Measurements from ENCODE around the gene SLC1A4. TPM values are rescaled to one million over a fixed set of nuclear protein-coding genes. Genes with fewer than 3 reads are reported as not detected.

SLC1A4 gene
- total and polyA plus RNA-seq, 2 donors from 2014 or later = 2.1 to 10.6 TPM

- FAIRE-seq (no peak), DNase-seq (no peak)
- peaks cover 9 to 10% (median 10%) of the 10 kb centered on the region in 3 donors for H3K36me3 ChIP-seq (ENCODE audit: control insufficient read depth in 2 of 3, insufficient read depth in 3 of 3, low read length in 3 of 3)
- no peak overlapping the region for H3K4me3 ChIP-seq (ENCODE audit: low read length in 3 of 3)
- H3K4me1 ChIP-seq (ENCODE audit: control insufficient read depth in 2 of 3, insufficient read depth in 2 of 3, low read depth in 1 of 3, low read length in 3 of 3) = peaks cover 0 to 15% (median 15%) of the 10 kb centered on the region in 3 donors
- H3K27ac ChIP-seq (ENCODE audit: low read depth in 2 of 2, low read length in 2 of 2) = no peak overlapping the region
- no peak overlapping the region for H3K9ac ChIP-seq (ENCODE audit: low read length in 3 of 3)
- H3K27me3 ChIP-seq (ENCODE audit: control insufficient read depth, insufficient read depth, low read length) = no peaks in the 10 kb centered on the region
- TF ChIP-seq CTCF (IDR thresholded peaks at IDR 0.05; ENCODE audit: borderline replicate concordance, extremely low read depth, insufficient read depth) = no peak
- no peaks in the 10 kb centered on the region for H3K9me3 ChIP-seq (ENCODE audit: control insufficient read depth in 2 of 3, insufficient read depth in 1 of 3, low read length in 3 of 3)
- intact Hi-C loops (cut with DNase I) = no loop called here
Measured at GRCh38 chr2:65070856-65071255, 81.7 kb downstream of the SLC1A4 start.

- Histone ChIP-seq H3K27me3 (ENCODE audit: control insufficient read depth, insufficient read depth, low read length) (no peaks in the 10 kb centered on the region), H3K36me3 (ENCODE audit: control insufficient read depth in 2 of 3, insufficient read depth in 3 of 3, low read length in 3 of 3) (peaks cover 9 to 14% (median 10%) of the 10 kb centered on the region in 3 donors), H3K4me3 (ENCODE audit: low read length in 3 of 3) (no peak overlapping the region), H3K27ac (ENCODE audit: low read depth in 2 of 2, low read length in 2 of 2) (no peak overlapping the region), H3K4me1 (ENCODE audit: control insufficient read depth in 2 of 3, insufficient read depth in 2 of 3, low read depth in 1 of 3, low read length in 3 of 3) (peaks cover 0 to 21% (median 20%) of the 10 kb centered on the region in 3 donors), H3K9ac (ENCODE audit: low read length in 3 of 3) (no peak overlapping the region), H3K9me3 (ENCODE audit: control insufficient read depth in 2 of 3, insufficient read depth in 1 of 3, low read length in 3 of 3) (no peaks in the 10 kb centered on the region)
- TF ChIP-seq CTCF (IDR thresholded peaks at IDR 0.05; ENCODE audit: borderline replicate concordance, extremely low read depth, insufficient read depth) = no peak
- DNase-seq (no peak), FAIRE-seq (no peak)
- intact Hi-C loops (cut with DNase I) = no loop called here
Measured at GRCh38 chr2:65071499-65072180, 82.4 kb downstream of the SLC1A4 start.

- Histone ChIP-seq H3K4me3 (ENCODE audit: low read length in 3 of 3) (no peak overlapping the region), H3K36me3 (ENCODE audit: control insufficient read depth in 2 of 3, insufficient read depth in 3 of 3, low read length in 3 of 3) (peaks cover 9 to 14% (median 10%) of the 10 kb centered on the region in 3 donors), H3K27ac (ENCODE audit: low read depth in 2 of 2, low read length in 2 of 2) (no peak overlapping the region), H3K27me3 (ENCODE audit: control insufficient read depth, insufficient read depth, low read length) (no peaks in the 10 kb centered on the region), H3K9me3 (ENCODE audit: control insufficient read depth in 2 of 3, insufficient read depth in 1 of 3, low read length in 3 of 3) (no peaks in the 10 kb centered on the region), H3K9ac (ENCODE audit: low read length in 3 of 3) (no peak overlapping the region), H3K4me1 (ENCODE audit: control insufficient read depth in 2 of 3, insufficient read depth in 2 of 3, low read depth in 1 of 3, low read length in 3 of 3) (peaks cover 0 to 21% (median 20%) of the 10 kb centered on the region in 3 donors)
- DNase-seq (no peak), FAIRE-seq (no peak)
- intact Hi-C loops (cut with DNase I) = no loop called here
- no peak for TF ChIP-seq CTCF (IDR thresholded peaks at IDR 0.05; ENCODE audit: borderline replicate concordance, extremely low read depth, insufficient read depth)
Measured at GRCh38 chr2:65072181-65072970, 83.2 kb downstream of the SLC1A4 start.

Other genes with a start within 250 kb of the SLC1A4 start
- gene CEP68, start 67.0 kb downstream of the SLC1A4 start, total RNA-seq = 20.3 TPM
- 5.6 TPM for gene CEP68, start 67.0 kb downstream of the SLC1A4 start, polyA plus RNA-seq (ENCODE audit: insufficient read depth, low read depth, low replicate concordance)
- 166 TPM for gene RAB1A, start 140.7 kb downstream of the SLC1A4 start, total RNA-seq
- 194 TPM for gene RAB1A, start 140.7 kb downstream of the SLC1A4 start, polyA plus RNA-seq (ENCODE audit: insufficient read depth, low read depth, low replicate concordance)
- 230 TPM for gene ACTR2, start 238.4 kb downstream of the SLC1A4 start, total RNA-seq
- gene ACTR2, start 238.4 kb downstream of the SLC1A4 start, polyA plus RNA-seq (ENCODE audit: insufficient read depth, low read depth, low replicate concordance) = 38.5 TPM